KMS-11 (cell line): ENCODE measurements around the gene SLC35E3.

Source experiments
- H2AFZ ChIP-seq: fragments of 200-600 bp; sonication (generic); 2 replicates; pipeline ENCODE4 v1.6.1; 2016; ENCODE audit warnings: antibody characterized with exemption, mixed run types, low read depth
- H3K27ac ChIP-seq: fragments of 200-600 bp; sonication (generic); 2 replicates; pipeline ENCODE4 v1.6.1; 2016; ENCODE audit warnings: mild to moderate bottlenecking, mixed run types
- H3K27me3 ChIP-seq: fragments of 200-600 bp; sonication (generic); 2 replicates; pipeline ENCODE4 v1.6.1; 2017; ENCODE audit warnings: mild to moderate bottlenecking, low read depth, mixed run types, moderate library complexity; ENCODE audit not compliant: insufficient read depth
- H3K36me3 ChIP-seq: fragments of 200-600 bp; sonication (generic); 2 replicates; pipeline ENCODE4 v1.6.1; 2017; ENCODE audit warnings: mild to moderate bottlenecking, mixed run types; ENCODE audit not compliant: insufficient read depth
- H3K4me1 ChIP-seq: fragments of 200-600 bp; sonication (generic); 2 replicates; pipeline ENCODE4 v1.6.1; 2016; ENCODE audit warnings: mild to moderate bottlenecking, low read depth, mixed run types; ENCODE audit not compliant: poor library complexity, severe bottlenecking
- H3K4me2 ChIP-seq: fragments of 200-600 bp; sonication (generic); 2 replicates; pipeline ENCODE4 v1.7.0; 2016; ENCODE audit warnings: mild to moderate bottlenecking, mixed run types
- H3K4me3 ChIP-seq: fragments of 200-600 bp; sonication (generic); IDR thresholded peaks from 2 replicates; pipeline ENCODE4 v1.6.1; 2017; ENCODE audit warnings: low read depth, low read length, mixed read lengths; ENCODE audit not compliant: insufficient read depth
- H3K79me2 ChIP-seq: fragments of 200-600 bp; sonication (generic); 2 replicates; pipeline ENCODE4 v1.6.1; 2016; ENCODE audit warnings: low read depth, mixed run types; ENCODE audit not compliant: insufficient read depth
- H3K9ac ChIP-seq: fragments of 200-600 bp; sonication (generic); 2 replicates; pipeline ENCODE4 v1.6.1; 2016; ENCODE audit warnings: mild to moderate bottlenecking, mixed run types
- H4K20me1 ChIP-seq: fragments of 200-600 bp; sonication (generic); 2 replicates; pipeline ENCODE4 v1.6.1; 2016; ENCODE audit warnings: mild to moderate bottlenecking, mixed run types; ENCODE audit not compliant: insufficient read depth
- TF ChIP-seq, protein P1 (sequence below): fragments of 200-600 bp; sonication (generic); conservative IDR thresholded peaks from 2 replicates; pipeline ENCODE4 v1.6.1; 2017; ENCODE audit warnings: low read depth, mild to moderate bottlenecking, antibody characterized with exemption, low read length, moderate library complexity, mixed read lengths

The SLC35E3 gene

DNA sequence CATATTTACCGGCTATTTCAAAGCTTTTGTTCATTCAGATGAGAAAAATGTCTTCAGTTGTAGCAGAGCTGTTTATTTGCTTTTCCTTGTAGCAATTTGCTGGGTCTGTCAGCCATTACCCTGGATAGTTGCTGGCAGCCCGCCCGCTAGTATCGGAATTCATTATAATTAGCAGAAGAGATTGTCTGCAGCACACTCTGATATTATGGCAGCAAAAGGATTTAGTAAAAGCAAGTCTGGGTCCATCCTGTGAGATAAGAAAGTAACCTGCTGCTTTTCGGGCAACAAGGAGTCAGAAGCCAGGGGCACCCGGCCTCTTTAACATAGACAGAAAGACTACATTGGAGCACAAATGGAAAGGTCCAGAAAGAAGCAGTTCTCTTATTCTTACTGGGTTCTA is 6.1 kb upstream of the SLC35E3 start:
- Histone ChIP-seq H3K27ac (no peak overlapping the region), H3K79me2 (no peaks in the 10 kb centered on the region), H3K4me3 (no peak overlapping the region), H3K4me1 (no peaks in the 10 kb centered on the region), H3K36me3 (peaks cover 4% of the 10 kb centered on the region; the same call in 1 of the 2 replicates), H3K9ac (no peak overlapping the region), H3K27me3 (no peaks in the 10 kb centered on the region), H4K20me1 (no peaks in the 10 kb centered on the region), H2AFZ (no peak overlapping the region), H3K4me2 (no peak overlapping the region)
- TF ChIP-seq, protein P1, sequence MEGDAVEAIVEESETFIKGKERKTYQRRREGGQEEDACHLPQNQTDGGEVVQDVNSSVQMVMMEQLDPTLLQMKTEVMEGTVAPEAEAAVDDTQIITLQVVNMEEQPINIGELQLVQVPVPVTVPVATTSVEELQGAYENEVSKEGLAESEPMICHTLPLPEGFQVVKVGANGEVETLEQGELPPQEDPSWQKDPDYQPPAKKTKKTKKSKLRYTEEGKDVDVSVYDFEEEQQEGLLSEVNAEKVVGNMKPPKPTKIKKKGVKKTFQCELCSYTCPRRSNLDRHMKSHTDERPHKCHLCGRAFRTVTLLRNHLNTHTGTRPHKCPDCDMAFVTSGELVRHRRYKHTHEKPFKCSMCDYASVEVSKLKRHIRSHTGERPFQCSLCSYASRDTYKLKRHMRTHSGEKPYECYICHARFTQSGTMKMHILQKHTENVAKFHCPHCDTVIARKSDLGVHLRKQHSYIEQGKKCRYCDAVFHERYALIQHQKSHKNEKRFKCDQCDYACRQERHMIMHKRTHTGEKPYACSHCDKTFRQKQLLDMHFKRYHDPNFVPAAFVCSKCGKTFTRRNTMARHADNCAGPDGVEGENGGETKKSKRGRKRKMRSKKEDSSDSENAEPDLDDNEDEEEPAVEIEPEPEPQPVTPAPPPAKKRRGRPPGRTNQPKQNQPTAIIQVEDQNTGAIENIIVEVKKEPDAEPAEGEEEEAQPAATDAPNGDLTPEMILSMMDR: no peak

DNA sequence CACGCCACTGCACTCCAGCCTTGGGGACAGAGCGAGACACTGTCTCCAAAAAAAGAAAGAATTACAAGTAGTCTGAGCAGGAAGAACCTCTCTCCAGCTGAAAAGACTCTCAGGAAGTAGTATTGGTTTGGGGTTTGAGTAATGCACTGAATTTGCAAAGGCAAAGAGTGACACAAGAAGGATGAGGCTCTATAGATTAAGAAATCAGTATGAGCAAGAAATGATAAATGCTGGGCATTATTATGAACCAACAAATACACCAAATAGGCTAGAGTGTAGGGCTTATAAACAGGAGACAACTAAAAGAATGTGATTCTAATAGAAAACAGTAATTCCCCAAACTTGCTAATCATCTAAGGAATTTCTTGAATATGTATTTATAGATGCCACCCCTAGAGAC is 2.6 kb upstream of the SLC35E3 start:
- no peaks in the 10 kb centered on the region for H3K79me2 ChIP-seq
- H3K36me3 ChIP-seq: no peaks in the 10 kb centered on the region
- H2AFZ ChIP-seq: no peak overlapping the region
- H3K4me1 ChIP-seq: peaks cover 25% of the 10 kb centered on the region
- no peak overlapping the region for H3K4me3 ChIP-seq
- no peak overlapping the region for H3K27ac ChIP-seq
- TF ChIP-seq, protein P1: no peak
- H3K4me2 ChIP-seq: no peak overlapping the region
- H3K9ac ChIP-seq: no peak overlapping the region
- no peaks in the 10 kb centered on the region for H3K27me3 ChIP-seq
- no peaks in the 10 kb centered on the region for H4K20me1 ChIP-seq

DNA sequence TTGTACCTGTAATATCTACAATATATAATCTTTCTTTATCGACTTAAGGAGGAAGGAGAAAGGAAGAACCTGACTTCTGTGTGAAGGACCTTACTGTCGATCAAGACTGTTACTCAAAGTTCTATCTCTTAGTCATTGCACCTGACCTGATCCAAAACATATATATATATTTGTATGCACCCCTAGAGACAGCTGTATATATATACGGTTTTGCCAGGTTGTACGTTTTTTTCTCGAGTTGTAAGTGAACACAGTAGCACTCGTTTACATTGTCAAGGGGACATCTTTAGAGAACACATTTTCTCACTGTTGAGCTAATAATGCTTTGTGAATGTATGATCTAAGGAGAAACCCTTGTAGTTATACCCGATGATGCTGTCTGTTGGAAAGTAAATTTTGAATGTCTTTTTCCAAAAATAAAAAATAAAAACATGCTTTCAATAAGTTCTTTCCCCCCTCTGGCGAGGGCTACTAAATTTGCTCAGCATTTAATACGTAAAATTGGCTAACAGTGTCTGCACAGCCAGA is 536 bp upstream of the SLC35E3 start:
- no peaks in the 10 kb centered on the region for H3K27me3 ChIP-seq
- no peak overlapping the region for H3K4me3 ChIP-seq
- TF ChIP-seq, protein P1: no peak
- H3K4me1 ChIP-seq: peaks cover 25% of the 10 kb centered on the region
- peak overlapping the region; percentile 63; the same call in 1 of the 2 replicates for H3K9ac ChIP-seq
- no peaks in the 10 kb centered on the region for H3K79me2 ChIP-seq
- no peak overlapping the region for H3K27ac ChIP-seq
- peak overlapping the region; percentile 73 for H2AFZ ChIP-seq
- peak overlapping the region; percentile 93 for H3K4me2 ChIP-seq
- H3K36me3 ChIP-seq: no peaks in the 10 kb centered on the region
- no peaks in the 10 kb centered on the region for H4K20me1 ChIP-seq

DNA sequence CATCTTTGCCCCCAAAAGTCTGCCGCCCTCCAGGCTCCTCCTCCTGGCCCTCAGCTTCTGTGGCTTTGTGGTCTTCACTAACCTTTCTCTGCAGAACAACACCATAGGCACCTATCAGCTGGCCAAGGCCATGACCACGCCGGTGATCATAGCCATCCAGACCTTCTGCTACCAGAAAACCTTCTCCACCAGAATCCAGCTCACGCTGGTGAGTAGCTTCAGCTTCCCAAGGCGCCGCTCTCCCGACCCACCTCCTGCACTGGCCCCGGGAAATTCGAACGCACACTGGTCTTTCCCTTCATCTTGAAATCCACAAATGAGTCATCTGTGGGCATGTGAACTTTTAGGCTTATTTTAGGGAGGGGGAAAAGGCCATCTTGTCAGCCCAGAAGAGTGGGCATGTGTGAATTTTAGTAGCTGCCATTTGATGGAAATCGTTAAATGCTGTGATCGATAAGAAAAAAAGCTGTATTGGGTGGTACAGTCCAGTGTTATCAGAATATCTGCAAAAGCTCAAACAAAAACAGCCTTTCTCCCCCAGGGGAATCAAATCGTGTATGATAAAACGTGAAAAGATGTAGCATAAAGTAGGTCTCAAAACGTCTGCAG is 700 bp downstream of the SLC35E3 start:
- H3K27ac ChIP-seq: peak overlapping the region; percentile 26; the same call in 1 of the 2 replicates
- peak overlapping the region; percentile 73 for H2AFZ ChIP-seq
- H3K4me2 ChIP-seq: peak overlapping the region; percentile 93
- H3K27me3 ChIP-seq: no peaks in the 10 kb centered on the region
- H3K9ac ChIP-seq: peak overlapping the region; percentile 63; the same call in 1 of the 2 replicates
- TF ChIP-seq, protein P1: no peak
- no peak overlapping the region for H3K4me3 ChIP-seq
- H3K79me2 ChIP-seq: no peaks in the 10 kb centered on the region
- H3K4me1 ChIP-seq: peaks cover 25% of the 10 kb centered on the region
- H3K36me3 ChIP-seq: no peaks in the 10 kb centered on the region
- H4K20me1 ChIP-seq: no peaks in the 10 kb centered on the region
